ENCODE measurements around the gene BEND6. TPM values are rescaled to one million over a fixed set of nuclear protein-coding genes. Genes with fewer than 3 reads are reported as not detected.

Gene BEND6
- total and polyA plus RNA-seq, 2 of the 4 experiments (the other 2 are of a cell fraction) = 4.1 to 9.7 TPM

DNA sequence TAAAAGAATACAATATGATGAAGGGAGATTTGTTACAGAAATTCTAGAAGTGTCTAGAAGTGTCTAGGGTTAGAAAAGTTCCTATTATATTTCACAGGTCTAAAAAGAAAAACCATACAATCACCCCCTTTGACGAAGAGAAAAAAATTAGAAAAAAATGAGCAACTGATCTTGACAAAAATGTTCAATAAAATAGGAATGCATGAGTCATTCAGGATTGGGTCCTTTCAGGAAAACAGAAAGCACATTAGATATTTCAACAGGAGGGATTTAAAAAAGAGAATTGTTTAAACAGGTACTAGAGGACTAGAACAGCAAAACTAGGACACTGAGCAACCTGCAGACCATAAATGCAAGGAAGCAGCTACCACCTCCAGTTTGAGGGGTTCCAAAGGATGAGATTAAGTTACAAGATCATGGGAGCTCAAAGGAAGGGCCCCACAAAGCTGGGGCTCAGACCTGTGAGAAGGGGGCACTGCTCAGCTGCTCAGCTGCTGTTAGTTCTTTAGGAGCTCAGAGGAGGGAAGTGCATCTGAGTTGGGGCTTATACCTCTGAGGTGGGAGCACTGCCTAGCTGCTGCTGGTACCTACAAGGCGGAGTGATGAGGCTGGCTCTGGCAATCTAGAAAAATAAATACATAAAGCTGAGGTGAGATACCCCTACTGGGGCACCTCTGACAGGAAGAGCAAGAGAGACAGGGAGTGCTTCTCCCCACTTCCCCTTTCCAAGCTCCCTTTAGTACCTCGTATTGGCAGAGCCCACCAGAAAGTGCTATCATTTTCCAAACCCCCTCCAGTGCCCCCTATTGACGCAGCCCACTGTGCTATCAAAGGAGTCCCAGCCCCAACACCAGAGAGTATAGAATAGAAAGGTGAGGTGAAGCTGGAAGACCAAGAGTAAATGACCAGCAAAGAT is 27.1 kb upstream of the BEND6 start:
- H4K20me1 ChIP-seq (ENCODE audit: insufficient read depth, low read length) = no peaks in the 10 kb centered on the region
- no peak overlapping the region for H2BK15ac ChIP-seq (ENCODE audit: low read depth, low read length)
- H2BK120ac ChIP-seq (ENCODE audit: low read depth, low read length) = peak overlapping the region; percentile 26; the same call in 1 of the 2 replicates
- H3K4me1 ChIP-seq (ENCODE audit: control insufficient read depth, insufficient read depth, low read length) = peaks cover 6% of the 10 kb centered on the region
- no peak overlapping the region for H4K91ac ChIP-seq (ENCODE audit: insufficient read depth, low read depth, low read length)
- ATAC-seq (ENCODE audit: low read depth) (no peak; the same call in 1 of the 2 replicates), DNase-seq (peak; percentile 34)
- H3K36me3 ChIP-seq (ENCODE audit: control insufficient read depth, insufficient read depth, low read length) = peaks cover 1% of the 10 kb centered on the region; the same call in 1 of the 2 replicates
- CTCF ChIA-PET = no interaction called here
- H3K56ac ChIP-seq (ENCODE audit: extremely low read depth, insufficient read depth, low read length) = no peak overlapping the region
- 0 out of 2 replicates have a peak overlapping the region, but pooled peaks have one; percentile 47 for H3K4me2 ChIP-seq (ENCODE audit: low read depth, low read length)
- H3K9me3 ChIP-seq (ENCODE audit: control insufficient read depth, insufficient read depth, low read length) = no peaks in the 10 kb centered on the region
- no peak overlapping the region for H3K4me3 ChIP-seq (ENCODE audit: insufficient read depth, low read depth, low read length)
- no peak overlapping the region; the same call in 1 of the 2 replicates for H2BK20ac ChIP-seq (ENCODE audit: low read depth, low read length)
- POLR2A ChIA-PET (ENCODE audit: unreplicated experiment) = interaction anchor here (0.6 kb wide), 1 partner anchor 28 kb away, joined by 4 read pairs; no protein-coding TSS in a partner anchor
- no peak overlapping the region for H3K18ac ChIP-seq (ENCODE audit: low read depth, low read length)
- no peak overlapping the region for H3K4ac ChIP-seq (ENCODE audit: low read depth, low read length)
- peak overlapping the region; percentile 86; the same call in 1 of the 2 replicates for H3K14ac ChIP-seq (replicated peaks; ENCODE audit: low read depth, low read length)
- H3K27me3 ChIP-seq (ENCODE audit: control insufficient read depth, insufficient read depth, low read length) = no peaks in the 10 kb centered on the region
- H2BK5ac ChIP-seq (ENCODE audit: low read depth, low read length, poor library complexity, severe bottlenecking) = no peak overlapping the region
- in situ Hi-C loops (cut with MboI; ENCODE audit: low sequenced_read_pairs) (no loop called here), intact Hi-C loops (cut with micrococcal nuclease) (no loop called here), dilution Hi-C loops (cut with HindIII; ENCODE audit: low sequenced_read_pairs, unreplicated experiment) (no loop called here)
- no CpG with 5 or more reads among the region's 4 CpGs for WGBS, 2 experiments (ENCODE audit: extremely low coverage in 2 of 2, insufficient read length in 1 of 2)
- H4K5ac ChIP-seq (ENCODE audit: low read depth, low read length) = no peak overlapping the region
- H2AFZ ChIP-seq (replicated peaks; ENCODE audit: low read length, poor library complexity) = peak overlapping the region; percentile 70
- BruUV-seq (replicated peaks) = no TSS peak
- H2AK5ac ChIP-seq (ENCODE audit: low read depth, low read length) = no peak overlapping the region
- peak overlapping the region; percentile 96 for H3K23ac ChIP-seq (ENCODE audit: low read depth, low read length)
- peaks cover 8% of the 10 kb centered on the region for H3K9me1 ChIP-seq (ENCODE audit: insufficient read depth, low read length)
- peak overlapping the region; percentile 59 for H2AK9ac ChIP-seq (replicated peaks; ENCODE audit: low read depth, low read length, poor library complexity)
- no peak overlapping the region for H4K8ac ChIP-seq (ENCODE audit: low read depth in 2 of 2, low read length in 2 of 2)
- no peak overlapping the region for H3K27ac ChIP-seq (ENCODE audit: insufficient read depth, low read length)
- H3K9ac ChIP-seq (ENCODE audit: low read depth, low read length) = no peak overlapping the region
- peaks cover 7 to 23% of the 10 kb centered on the region in 2 experiments for H3K79me1 ChIP-seq (ENCODE audit: low read depth in 1 of 2, low read length in 2 of 2)
- TF ChIP-seq MXI1 (IDR thresholded peaks at IDR 0.05; ENCODE audit: borderline replicate concordance, low read depth, low read length) (no peak), FOS (IDR thresholded peaks at IDR 0.05; ENCODE audit: low read depth, low read length) (no peak), CEBPB (IDR thresholded peaks at IDR 0.05; ENCODE audit: low read depth, low read length) (no peak), CHD1 (IDR thresholded peaks at IDR 0.05; ENCODE audit: low read depth, low read length) (no peak), BHLHE40 (IDR thresholded peaks at IDR 0.05; ENCODE audit: low read depth, low read length) (no peak), RCOR1 (IDR thresholded peaks at IDR 0.05; ENCODE audit: insufficient replicate concordance, low read length) (no peak), RAD21 (IDR thresholded peaks at IDR 0.05; ENCODE audit: low read length) (no peak), MAFK (IDR thresholded peaks at IDR 0.05; ENCODE audit: low read depth, low read length) (no peak), NFE2L2 (IDR thresholded peaks at IDR 0.05; ENCODE audit: low read depth, low read length) (no peak), POLR2A (IDR thresholded peaks at IDR 0.05; ENCODE audit: low read depth, low read length) (no peak), SMC3 (IDR thresholded peaks at IDR 0.05; ENCODE audit: low read depth, low read length) (no peak)
- TF ChIP-seq, protein P1, sequence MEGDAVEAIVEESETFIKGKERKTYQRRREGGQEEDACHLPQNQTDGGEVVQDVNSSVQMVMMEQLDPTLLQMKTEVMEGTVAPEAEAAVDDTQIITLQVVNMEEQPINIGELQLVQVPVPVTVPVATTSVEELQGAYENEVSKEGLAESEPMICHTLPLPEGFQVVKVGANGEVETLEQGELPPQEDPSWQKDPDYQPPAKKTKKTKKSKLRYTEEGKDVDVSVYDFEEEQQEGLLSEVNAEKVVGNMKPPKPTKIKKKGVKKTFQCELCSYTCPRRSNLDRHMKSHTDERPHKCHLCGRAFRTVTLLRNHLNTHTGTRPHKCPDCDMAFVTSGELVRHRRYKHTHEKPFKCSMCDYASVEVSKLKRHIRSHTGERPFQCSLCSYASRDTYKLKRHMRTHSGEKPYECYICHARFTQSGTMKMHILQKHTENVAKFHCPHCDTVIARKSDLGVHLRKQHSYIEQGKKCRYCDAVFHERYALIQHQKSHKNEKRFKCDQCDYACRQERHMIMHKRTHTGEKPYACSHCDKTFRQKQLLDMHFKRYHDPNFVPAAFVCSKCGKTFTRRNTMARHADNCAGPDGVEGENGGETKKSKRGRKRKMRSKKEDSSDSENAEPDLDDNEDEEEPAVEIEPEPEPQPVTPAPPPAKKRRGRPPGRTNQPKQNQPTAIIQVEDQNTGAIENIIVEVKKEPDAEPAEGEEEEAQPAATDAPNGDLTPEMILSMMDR (conservative IDR thresholded peaks at IDR 0.05; ENCODE audit: low read depth, low read length) = no peak
- TF ChIP-seq, protein P2, sequence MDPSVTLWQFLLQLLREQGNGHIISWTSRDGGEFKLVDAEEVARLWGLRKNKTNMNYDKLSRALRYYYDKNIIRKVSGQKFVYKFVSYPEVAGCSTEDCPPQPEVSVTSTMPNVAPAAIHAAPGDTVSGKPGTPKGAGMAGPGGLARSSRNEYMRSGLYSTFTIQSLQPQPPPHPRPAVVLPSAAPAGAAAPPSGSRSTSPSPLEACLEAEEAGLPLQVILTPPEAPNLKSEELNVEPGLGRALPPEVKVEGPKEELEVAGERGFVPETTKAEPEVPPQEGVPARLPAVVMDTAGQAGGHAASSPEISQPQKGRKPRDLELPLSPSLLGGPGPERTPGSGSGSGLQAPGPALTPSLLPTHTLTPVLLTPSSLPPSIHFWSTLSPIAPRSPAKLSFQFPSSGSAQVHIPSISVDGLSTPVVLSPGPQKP (IDR thresholded peaks at IDR 0.05; ENCODE audit: borderline replicate concordance, low read depth, low read length) = no peak
- TF ChIP-seq, protein P3, sequence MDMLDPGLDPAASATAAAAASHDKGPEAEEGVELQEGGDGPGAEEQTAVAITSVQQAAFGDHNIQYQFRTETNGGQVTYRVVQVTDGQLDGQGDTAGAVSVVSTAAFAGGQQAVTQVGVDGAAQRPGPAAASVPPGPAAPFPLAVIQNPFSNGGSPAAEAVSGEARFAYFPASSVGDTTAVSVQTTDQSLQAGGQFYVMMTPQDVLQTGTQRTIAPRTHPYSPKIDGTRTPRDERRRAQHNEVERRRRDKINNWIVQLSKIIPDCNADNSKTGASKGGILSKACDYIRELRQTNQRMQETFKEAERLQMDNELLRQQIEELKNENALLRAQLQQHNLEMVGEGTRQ (IDR thresholded peaks at IDR 0.05; ENCODE audit: low read depth, low read length) = no peak

Data from IMR-90 (cell line).